ENCODE results near the gene TMC7. TPM values are rescaled to one million over a fixed set of nuclear protein-coding genes. Genes with fewer than 3 reads are reported as not detected.
A peak's percentile ranks its signal among the peaks of the same experiment; 100 is the strongest.

Gene TMC7
- total and polyA plus RNA-seq, 2 donors (not counting 1 experiment from before 2014, with no cell fraction given), result 0.18 to 1.5 TPM

DNA sequence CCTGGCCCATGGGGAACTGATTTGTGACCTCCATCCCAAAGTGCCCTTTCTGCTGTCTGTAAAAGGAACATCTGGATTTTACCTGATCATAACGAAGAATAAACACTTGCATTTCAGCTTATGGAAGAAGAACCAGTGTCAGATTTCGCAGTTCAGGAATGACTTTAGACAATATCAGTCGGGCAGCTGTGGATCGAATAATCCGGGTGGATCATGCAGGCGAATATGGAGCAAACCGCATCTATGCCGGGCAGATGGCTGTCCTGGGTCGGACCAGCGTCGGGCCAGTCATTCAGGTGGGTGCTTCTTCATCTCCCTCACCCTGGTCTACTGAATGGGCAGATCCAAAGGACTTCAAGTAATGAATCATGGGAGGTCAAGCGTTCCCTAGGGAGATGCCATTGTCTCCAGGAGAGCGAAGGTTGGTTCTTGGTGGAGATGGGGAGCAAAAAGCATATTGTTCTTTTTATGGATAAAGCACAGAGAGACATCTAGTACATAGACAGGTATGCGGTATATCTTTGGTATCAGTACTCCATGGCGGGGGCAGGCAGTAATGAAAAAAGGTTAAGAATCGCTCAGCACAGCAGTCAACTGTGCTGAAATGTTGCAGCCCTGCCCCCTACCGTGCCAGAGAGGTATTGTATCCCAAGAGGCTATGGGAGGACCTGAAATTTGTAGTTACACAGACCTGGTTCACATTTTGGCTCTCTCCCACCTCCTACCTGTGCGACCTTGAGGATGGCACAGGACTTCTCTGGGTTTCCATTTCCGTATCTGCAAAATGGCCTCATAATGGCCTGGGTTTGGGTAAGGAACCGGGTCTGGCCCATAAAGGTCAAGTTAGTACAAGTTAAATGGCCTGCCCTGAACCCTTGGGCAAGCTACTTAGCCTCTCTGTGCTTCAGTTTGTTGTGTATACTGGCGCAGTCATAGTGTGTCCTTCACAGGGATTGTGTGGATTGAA is 88.4 kb downstream of the TMC7 start:
- no peak overlapping the region for H2AFZ ChIP-seq (ENCODE audit: low read length)
- no peaks in the 10 kb centered on the region for H3K4me1 ChIP-seq (ENCODE audit: control insufficient read depth, extremely low read depth, insufficient read depth, low read length)
- H3K27ac ChIP-seq (ENCODE audit: insufficient read depth, low read length), result no peak overlapping the region
- no peaks in the 10 kb centered on the region for H3K9me3 ChIP-seq (ENCODE audit: control insufficient read depth, insufficient read depth, low read depth, low read length)
- H4K20me1 ChIP-seq (ENCODE audit: control insufficient read depth, extremely low read depth, insufficient read depth, low read length), result no peaks in the 10 kb centered on the region
- peaks cover 4% of the 10 kb centered on the region for H3K36me3 ChIP-seq (ENCODE audit: control insufficient read depth, insufficient read depth, low read length)
- TF ChIP-seq, protein P1, sequence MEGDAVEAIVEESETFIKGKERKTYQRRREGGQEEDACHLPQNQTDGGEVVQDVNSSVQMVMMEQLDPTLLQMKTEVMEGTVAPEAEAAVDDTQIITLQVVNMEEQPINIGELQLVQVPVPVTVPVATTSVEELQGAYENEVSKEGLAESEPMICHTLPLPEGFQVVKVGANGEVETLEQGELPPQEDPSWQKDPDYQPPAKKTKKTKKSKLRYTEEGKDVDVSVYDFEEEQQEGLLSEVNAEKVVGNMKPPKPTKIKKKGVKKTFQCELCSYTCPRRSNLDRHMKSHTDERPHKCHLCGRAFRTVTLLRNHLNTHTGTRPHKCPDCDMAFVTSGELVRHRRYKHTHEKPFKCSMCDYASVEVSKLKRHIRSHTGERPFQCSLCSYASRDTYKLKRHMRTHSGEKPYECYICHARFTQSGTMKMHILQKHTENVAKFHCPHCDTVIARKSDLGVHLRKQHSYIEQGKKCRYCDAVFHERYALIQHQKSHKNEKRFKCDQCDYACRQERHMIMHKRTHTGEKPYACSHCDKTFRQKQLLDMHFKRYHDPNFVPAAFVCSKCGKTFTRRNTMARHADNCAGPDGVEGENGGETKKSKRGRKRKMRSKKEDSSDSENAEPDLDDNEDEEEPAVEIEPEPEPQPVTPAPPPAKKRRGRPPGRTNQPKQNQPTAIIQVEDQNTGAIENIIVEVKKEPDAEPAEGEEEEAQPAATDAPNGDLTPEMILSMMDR (conservative IDR thresholded peaks at IDR 0.05 in 1 of 2, IDR thresholded peaks at IDR 0.05 in 1 of 2; ENCODE audit: low read depth in 1 of 2, low read length in 2 of 2), result peak; percentile 73 to 80
- TF ChIP-seq EZH2 (IDR thresholded peaks at IDR 0.05; ENCODE audit: low read length, missing control alignments), result no peak
- DNase-seq (ENCODE audit: low read depth in 2 of 2), result peak; percentile 32 to 61
- H3K9ac ChIP-seq (ENCODE audit: insufficient read depth, low read length), result no peak overlapping the region
- H3K27me3 ChIP-seq (ENCODE audit: control insufficient read depth, insufficient read depth, low read length), result no peaks in the 10 kb centered on the region
- H3K79me2 ChIP-seq (ENCODE audit: control insufficient read depth, insufficient read depth, low read length), result no peaks in the 10 kb centered on the region
- H3K4me2 ChIP-seq (ENCODE audit: extremely low read depth, insufficient read depth, low read length), result no peak overlapping the region
- H3K4me3 ChIP-seq (replicated peaks in 1 of 4; ENCODE audit: control extremely low read depth in 1 of 4, insufficient read depth in 1 of 4, low read depth in 3 of 4, low read length in 4 of 4), result no peak overlapping the region

DNA sequence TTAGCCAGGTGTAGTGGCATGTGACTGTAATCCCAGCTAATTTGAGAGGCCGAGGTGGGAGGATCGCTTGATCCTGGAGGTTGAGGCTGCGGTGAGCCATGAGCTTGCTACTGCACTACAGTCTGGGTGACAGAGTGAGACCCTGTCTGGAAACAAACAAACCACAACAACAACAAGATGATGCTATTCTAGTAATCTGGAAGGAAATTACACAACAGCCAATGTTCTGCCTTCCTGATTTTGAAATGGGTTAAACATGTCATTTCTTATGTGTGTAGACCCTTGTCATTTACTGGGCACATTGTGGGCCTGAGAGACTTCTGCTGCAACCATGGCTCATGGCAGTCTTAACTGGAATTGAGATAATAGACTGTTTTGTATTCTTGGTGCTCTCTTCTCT is 89.6 kb downstream of the TMC7 start:
- Histone ChIP-seq H3K4me1 (ENCODE audit: control insufficient read depth, extremely low read depth, insufficient read depth, low read length) (no peaks in the 10 kb centered on the region), H4K20me1 (ENCODE audit: control insufficient read depth, extremely low read depth, insufficient read depth, low read length) (no peaks in the 10 kb centered on the region), H3K79me2 (ENCODE audit: control insufficient read depth, insufficient read depth, low read length) (no peaks in the 10 kb centered on the region), H2AFZ (ENCODE audit: low read length) (no peak overlapping the region), H3K36me3 (ENCODE audit: control insufficient read depth, insufficient read depth, low read length) (peaks cover 4% of the 10 kb centered on the region), H3K4me3 (replicated peaks in 1 of 4; ENCODE audit: control extremely low read depth in 1 of 4, insufficient read depth in 1 of 4, low read depth in 3 of 4, low read length in 4 of 4) (no peak overlapping the region), H3K27ac (ENCODE audit: insufficient read depth, low read length) (no peak overlapping the region), H3K4me2 (ENCODE audit: extremely low read depth, insufficient read depth, low read length) (no peak overlapping the region), H3K9ac (ENCODE audit: insufficient read depth, low read length) (no peak overlapping the region), H3K27me3 (ENCODE audit: control insufficient read depth, insufficient read depth, low read length) (no peaks in the 10 kb centered on the region), H3K9me3 (ENCODE audit: control insufficient read depth, insufficient read depth, low read depth, low read length) (no peaks in the 10 kb centered on the region)
- TF ChIP-seq, protein P1 (conservative IDR thresholded peaks at IDR 0.05 in 1 of 2, IDR thresholded peaks at IDR 0.05 in 1 of 2; ENCODE audit: low read depth in 1 of 2, low read length in 2 of 2), result no peak
- no peak for TF ChIP-seq EZH2 (IDR thresholded peaks at IDR 0.05; ENCODE audit: low read length, missing control alignments)
- no peak for DNase-seq (ENCODE audit: low read depth in 2 of 2)

DNA sequence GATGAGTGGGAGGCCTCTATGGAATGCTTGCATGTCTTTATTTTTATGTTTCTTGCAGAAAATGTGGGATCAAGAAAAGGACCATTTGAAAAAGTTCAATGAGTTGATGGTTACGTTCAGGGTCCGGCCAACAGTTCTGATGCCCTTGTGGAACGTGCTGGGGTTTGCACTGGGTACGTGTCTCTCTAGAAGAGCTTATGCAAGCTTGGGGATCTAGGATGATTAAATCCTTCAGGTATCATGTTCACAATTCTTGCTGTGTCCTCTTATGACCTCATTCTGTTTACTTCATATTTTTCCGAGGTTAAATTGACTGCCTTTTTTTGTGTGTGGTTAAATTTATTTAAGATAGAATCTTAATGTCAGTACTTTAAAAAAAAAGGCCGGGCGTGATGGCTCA is 90.1 kb downstream of the TMC7 start:
- Histone ChIP-seq H3K79me2 (ENCODE audit: control insufficient read depth, insufficient read depth, low read length) (no peaks in the 10 kb centered on the region), H3K4me2 (ENCODE audit: extremely low read depth, insufficient read depth, low read length) (no peak overlapping the region), H3K9me3 (ENCODE audit: control insufficient read depth, insufficient read depth, low read depth, low read length) (no peaks in the 10 kb centered on the region), H3K4me1 (ENCODE audit: control insufficient read depth, extremely low read depth, insufficient read depth, low read length) (no peaks in the 10 kb centered on the region), H2AFZ (ENCODE audit: low read length) (no peak overlapping the region), H3K4me3 (replicated peaks in 1 of 4; ENCODE audit: control extremely low read depth in 1 of 4, insufficient read depth in 1 of 4, low read depth in 3 of 4, low read length in 4 of 4) (no peak overlapping the region), H3K27ac (ENCODE audit: insufficient read depth, low read length) (no peak overlapping the region), H3K27me3 (ENCODE audit: control insufficient read depth, insufficient read depth, low read length) (no peaks in the 10 kb centered on the region), H3K36me3 (ENCODE audit: control insufficient read depth, insufficient read depth, low read length) (peaks cover 4% of the 10 kb centered on the region), H3K9ac (ENCODE audit: insufficient read depth, low read length) (no peak overlapping the region), H4K20me1 (ENCODE audit: control insufficient read depth, extremely low read depth, insufficient read depth, low read length) (no peaks in the 10 kb centered on the region)
- no peak for DNase-seq (ENCODE audit: low read depth in 2 of 2)
- TF ChIP-seq, protein P1 (conservative IDR thresholded peaks at IDR 0.05 in 1 of 2, IDR thresholded peaks at IDR 0.05 in 1 of 2; ENCODE audit: low read depth in 1 of 2, low read length in 2 of 2), result no peak
- no peak for TF ChIP-seq EZH2 (IDR thresholded peaks at IDR 0.05; ENCODE audit: low read length, missing control alignments)
